Peyer's patch (tissue), 4 donors: Measurements from ENCODE around the gene PGM2. TPM values are rescaled to one million over a fixed set of nuclear protein-coding genes. Genes with fewer than 3 reads are reported as not detected.

Experiments used
- DNase-seq, 3 donors: peaks; one replicate each; pipeline ENCODE4 v3.0.0-alpha.2; 2017 to 2019
- H3K27ac ChIP-seq, 4 donors: fragments of 200-600 bp; sonication (generic); one replicate each; pipeline ENCODE4 v1.5.1; 2016 to 2019
- H3K27me3 ChIP-seq, 2 donors: fragments of 200-600 bp; sonication (generic); one replicate each; pipeline ENCODE4 v1.5.1; 2019
- H3K36me3 ChIP-seq, 3 donors: fragments of 200-600 bp; sonication (generic); one replicate each; pipeline ENCODE4 v1.5.1; 2016 to 2019
- H3K4me1 ChIP-seq, 4 donors: fragments of 200-600 bp; sonication (generic); one replicate each; pipeline ENCODE4 v1.5.1; 2016 to 2019
- H3K4me3 ChIP-seq, 4 donors: fragments of 200-600 bp; sonication (generic); 1 replicate in 3 of 4; 2 replicates in 1 of 4; pipeline ENCODE4 v1.5.1; 2016 to 2019; ENCODE audit warnings: mild to moderate bottlenecking in 1 of 4
- H3K9me3 ChIP-seq, 4 donors: fragments of 200-600 bp; sonication (generic); one replicate each; pipeline ENCODE4 v1.5.1; 2016 to 2019; ENCODE audit warnings: mild to moderate bottlenecking in 1 of 4
- CTCF ChIP-seq, 6 experiments: fragments of 450-650 bp in 4 of 6; fragments of 200-600 bp in 2 of 6; sonication (generic) in 1 of 6; IDR thresholded peaks; one replicate each; pipeline ENCODE4 v1.5.1; 2017 to 2019; ENCODE audit warnings: antibody characterized with exemption in 6 of 6, mild to moderate bottlenecking in 3 of 6, moderate library complexity in 1 of 6
- POLR2A ChIP-seq, 2 donors: fragments of 450-650 bp; IDR thresholded peaks; one replicate each; pipeline ENCODE4 v1.5.1; 2017; ENCODE audit warnings: antibody characterized with exemption in 2 of 2, mild to moderate bottlenecking in 2 of 2, moderate library complexity in 2 of 2
- total RNA-seq, 4 donors: library from RNA; depleted of rRNA; stranded (reverse); fragments of >200 nt; gene quantifications; one replicate each; pipeline ENCODE4 v1.1.0, GENCODE V29; 2016

Gene PGM2
- total RNA-seq, 4 donors from 2014 or later: 11.3 to 27.2 (median 16.5) TPM

- Histone ChIP-seq H3K4me3 (no peak overlapping the region), H3K27me3 (no peaks in the 10 kb centered on the region), H3K9me3 (no peaks in the 10 kb centered on the region), H3K36me3 (no peaks in the 10 kb centered on the region), H3K4me1 (no peaks in the 10 kb centered on the region), H3K27ac (no peak overlapping the region)
- TF ChIP-seq POLR2A (IDR thresholded peaks at IDR 0.05): no peak
- no peak for TF ChIP-seq CTCF (IDR thresholded peaks at IDR 0.05)
- no peak for DNase-seq
Observed at GRCh38 chr4:37788819-37789218, 37.7 kb upstream of the PGM2 start.

GRCh38 chr4:37792241-37792640 lies 34.2 kb upstream of the PGM2 start:
- H3K27me3 ChIP-seq: no peaks in the 10 kb centered on the region
- no peak for DNase-seq
- H3K9me3 ChIP-seq: no peaks in the 10 kb centered on the region
- no peak for TF ChIP-seq CTCF (IDR thresholded peaks at IDR 0.05)
- TF ChIP-seq POLR2A (IDR thresholded peaks at IDR 0.05): no peak
- H3K4me1 ChIP-seq: no peaks in the 10 kb centered on the region
- no peak overlapping the region for H3K27ac ChIP-seq
- H3K36me3 ChIP-seq: no peaks in the 10 kb centered on the region
- H3K4me3 ChIP-seq: no peak overlapping the region

DNA sequence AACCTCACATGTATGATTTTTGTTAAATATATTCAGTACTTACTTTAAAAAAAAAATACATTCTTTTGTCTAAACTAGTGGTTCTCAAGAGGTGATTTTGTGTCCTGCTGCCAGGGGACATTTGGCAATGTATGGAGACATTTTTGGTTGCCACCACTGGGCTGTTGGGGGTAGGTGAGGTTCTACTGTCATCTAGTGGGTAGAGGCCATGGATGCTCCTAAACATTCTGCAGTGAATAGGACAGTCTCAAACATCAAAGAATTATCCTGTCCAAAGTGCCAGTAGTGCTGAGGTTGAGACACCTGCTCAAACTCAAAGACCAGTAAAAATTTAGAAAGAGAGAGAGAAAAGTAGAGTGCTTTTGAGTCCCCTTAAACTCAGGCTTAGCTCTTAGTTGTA lies 32.9 kb upstream of the PGM2 start:
- Histone ChIP-seq H3K27me3 (no peaks in the 10 kb centered on the region), H3K4me3 (no peak overlapping the region), H3K27ac (no peak overlapping the region), H3K36me3 (no peaks in the 10 kb centered on the region), H3K9me3 (no peaks in the 10 kb centered on the region), H3K4me1 (no peaks in the 10 kb centered on the region)
- DNase-seq: no peak
- peak in 5 of 6 experiments; percentile 26 to 61 (median 41) for TF ChIP-seq CTCF (IDR thresholded peaks at IDR 0.05)
- no peak for TF ChIP-seq POLR2A (IDR thresholded peaks at IDR 0.05)

GRCh38 chr4:37794056-37794455 lies 32.4 kb upstream of the PGM2 start:
- Histone ChIP-seq H3K27me3 (no peaks in the 10 kb centered on the region), H3K36me3 (no peaks in the 10 kb centered on the region), H3K9me3 (no peaks in the 10 kb centered on the region), H3K4me3 (no peak overlapping the region), H3K27ac (no peak overlapping the region), H3K4me1 (no peaks in the 10 kb centered on the region)
- TF ChIP-seq CTCF (IDR thresholded peaks at IDR 0.05) (no peak), POLR2A (IDR thresholded peaks at IDR 0.05) (no peak)
- DNase-seq: no peak

DNA sequence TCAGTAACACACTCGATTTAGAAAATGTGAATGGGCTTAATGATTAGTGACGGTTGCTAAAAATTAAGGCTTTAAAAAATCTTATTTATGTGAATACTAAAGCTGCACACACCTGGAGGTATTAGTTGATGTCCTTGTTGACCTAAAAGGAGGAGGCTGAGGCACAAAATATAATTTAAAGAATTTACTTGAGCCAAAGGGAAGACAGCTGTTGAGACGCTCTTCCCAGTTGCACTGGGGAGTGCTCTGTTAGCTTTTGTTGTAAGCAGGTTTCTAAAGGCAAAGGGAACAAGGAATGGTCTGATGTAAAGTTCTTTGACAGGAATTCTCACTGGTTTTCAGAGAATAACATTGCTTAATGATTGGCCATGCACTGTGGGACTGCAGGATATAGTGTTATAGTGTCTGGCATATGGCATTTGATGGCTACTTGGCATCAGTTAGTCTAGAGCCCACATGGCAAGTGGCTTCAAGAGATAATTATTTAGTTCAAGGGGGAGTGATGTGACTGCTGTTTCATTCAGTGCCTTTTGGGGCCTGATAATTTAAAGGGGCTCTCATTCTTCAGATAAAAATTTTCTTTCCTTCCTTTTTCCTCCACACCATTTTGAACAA lies 30.8 kb upstream of the PGM2 start:
- Histone ChIP-seq H3K4me3 (no peak overlapping the region), H3K27ac (no peak overlapping the region), H3K9me3 (no peaks in the 10 kb centered on the region), H3K36me3 (no peaks in the 10 kb centered on the region), H3K4me1 (no peaks in the 10 kb centered on the region), H3K27me3 (no peaks in the 10 kb centered on the region)
- TF ChIP-seq POLR2A (IDR thresholded peaks at IDR 0.05): no peak
- no peak for TF ChIP-seq CTCF (IDR thresholded peaks at IDR 0.05)
- no peak for DNase-seq

GRCh38 chr4:37797374-37797773 lies 29.1 kb upstream of the PGM2 start:
- H3K4me3 ChIP-seq: no peak overlapping the region
- H3K36me3 ChIP-seq: no peaks in the 10 kb centered on the region
- H3K27me3 ChIP-seq: no peaks in the 10 kb centered on the region
- no peaks in the 10 kb centered on the region for H3K4me1 ChIP-seq
- no peak for TF ChIP-seq CTCF (IDR thresholded peaks at IDR 0.05)
- TF ChIP-seq POLR2A (IDR thresholded peaks at IDR 0.05): no peak
- H3K9me3 ChIP-seq: no peaks in the 10 kb centered on the region
- no peak overlapping the region for H3K27ac ChIP-seq
- DNase-seq: no peak
